Caco-2 (cell line): ENCODE results near the gene KRTAP29-1. TPM values are rescaled to one million over a fixed set of nuclear protein-coding genes. Genes with fewer than 3 reads are reported as not detected.
"Not testable (repeated sequence)": the region's sequence is repeated elsewhere in the genome, so short reads cannot be mapped to it uniquely, and the experiment has no call there.

ENCODE experiments used
- Bru-seq: library from RNA; stranded (reverse); fragments of 400-500 nt; gene quantifications from one replicate; lab custom pipeline; 2021; lab: Mats Ljungman, UMichigan
- BruChase-seq, 2 experiments: library from RNA; stranded (reverse); fragments of 400-500 nt; gene quantifications; one replicate each; lab custom pipeline; 2021; lab: Mats Ljungman, UMichigan
- BruUV-seq: library from RNA; stranded (reverse); fragments of 400-500 nt; replicated peaks from 2 replicates; lab custom pipeline; 2021; lab: Mats Ljungman, UMichigan
- CTCF ChIA-PET: fragments of 300-600 bp; sonication (Branson Sonifier 250); formaldehyde crosslinking; loops from one replicate; lab custom pipeline; 2022; ENCODE audit warnings: antibody characterized with exemption; lab: Charles Lee
- POLR2A ChIA-PET: fragments of 300-600 bp; sonication (Branson Sonifier 250); formaldehyde crosslinking; loops from one replicate; lab custom pipeline; 2022; ENCODE audit warnings: antibody characterized with exemption; lab: Charles Lee
- DNase-seq, 2 experiments: peaks; one replicate each; pipeline versions ENCODE4 v3.0.0 to v3.0.0-alpha.2; 2020 to 2022
- H3K27me3 ChIP-seq: replicated peaks from 2 replicates; pipeline ENCODE4 v1.6.0; 2011; ENCODE audit warnings: low read length; ENCODE audit not compliant: control insufficient read depth, insufficient read depth
- H3K36me3 ChIP-seq: 2 replicates; pipeline ENCODE4 v1.5.1; 2011; ENCODE audit warnings: low read length; ENCODE audit not compliant: control insufficient read depth, insufficient read depth
- H3K4me1 ChIP-seq: fragments of 250-450 bp; sonication (Bioruptor Pico); 2 replicates; pipeline ENCODE4 v1.5.1; 2020; ENCODE audit warnings: mild to moderate bottlenecking
- H3K4me3 ChIP-seq: 2 replicates; pipeline ENCODE4 v1.5.1; 2011; ENCODE audit warnings: low read depth, mild to moderate bottlenecking, control low read depth, low read length
- H3K9me3 ChIP-seq: fragments of 250-450 bp; sonication (Bioruptor Pico); 2 replicates; pipeline ENCODE4 v1.5.1; 2020; ENCODE audit warnings: mild to moderate bottlenecking, moderate library complexity
- H3K27ac Mint-ChIP-seq: one replicate; pipeline ENCODE4 v1.8.0; 2022; ENCODE audit warnings: mixed read lengths; ENCODE audit not compliant: unreplicated experiment
- H3K27me3 Mint-ChIP-seq: one replicate; pipeline ENCODE4 v1.8.0; 2022; ENCODE audit warnings: mixed read lengths; ENCODE audit not compliant: insufficient read depth, unreplicated experiment
- H3K36me3 Mint-ChIP-seq: one replicate; pipeline ENCODE4 v1.8.0; 2022; ENCODE audit warnings: mild to moderate bottlenecking, mixed read lengths; ENCODE audit not compliant: insufficient read depth, unreplicated experiment
- H3K4me1 Mint-ChIP-seq: one replicate; pipeline ENCODE4 v1.8.0; 2022; ENCODE audit warnings: low read depth, mixed read lengths; ENCODE audit not compliant: unreplicated experiment
- H3K4me3 Mint-ChIP-seq: one replicate; pipeline ENCODE4 v1.8.0; 2022; ENCODE audit warnings: mild to moderate bottlenecking, moderate library complexity, mixed read lengths; ENCODE audit not compliant: unreplicated experiment
- H3K9me3 Mint-ChIP-seq: one replicate; pipeline ENCODE4 v1.8.0; 2022; ENCODE audit warnings: mixed read lengths; ENCODE audit not compliant: unreplicated experiment
- CTCF ChIP-seq, 2 experiments: fragments of 200-600 bp in 1 of 2; IDR thresholded peaks; 1 replicate in 1 of 2; 2 replicates in 1 of 2; pipeline versions ENCODE4 v1.5.1 to v1.8.0; 2011 to 2022; ENCODE audit warnings: antibody characterized with exemption in 1 of 2, control low read depth in 1 of 2, inconsistent platforms in 1 of 2, low read depth in 1 of 2, low read length in 1 of 2, mild to moderate bottlenecking in 1 of 2, moderate library complexity in 1 of 2; ENCODE audit not compliant: insufficient read depth in 1 of 2, severe bottlenecking in 1 of 2, unreplicated experiment in 1 of 2
- intact Hi-C: fragments of 100-400 bp; cut with micrococcal nuclease; formaldehyde crosslinking; loops from one replicate; pipeline ENCODE4 v1.10.0; 2022; ENCODE audit not compliant: unreplicated experiment
- long read RNA-seq: library from polyadenylated mRNA; stranded (forward); transcript quantifications from one replicate; pipeline ENCODE4 v2.0.0, GENCODE V29; 2022
- total RNA-seq: library from RNA; stranded (reverse); gene quantifications from 2 replicates; pipeline ENCODE4 v1.2.3, GENCODE V29; 2022

KRTAP29-1 gene
- total RNA-seq = not detected in 2 replicates
- not detected for Bru-seq, nascent RNA
- BruChase-seq, experiment 1, labeled RNA remaining after a 2-hour chase = not detected
- BruChase-seq, experiment 2, labeled RNA remaining after a 6-hour chase = not detected
- long read RNA-seq = 0 reads

GRCh38 chr17:41301916-41302901 lies at the start of gene KRTAP29-1:
Gene KRTAP29-1 (minus strand): TSS chr17:41302851. CDS start chr17:41302851, 0 bp downstream.
- intact Hi-C loops = no loop called here
- DNase-seq = no peak
- CTCF ChIA-PET = no interaction called here

GRCh38 chr17:41351177-41351576 lies 48.5 kb upstream of the KRTAP29-1 start:
- no peaks in the 10 kb centered on the region for H3K4me1 ChIP-seq
- H3K4me1 Mint-ChIP-seq = no peaks in the 10 kb centered on the region
- H3K9me3 ChIP-seq = no peaks in the 10 kb centered on the region
- no peak for TF ChIP-seq CTCF (IDR thresholded peaks at IDR 0.05; ENCODE audit: insufficient read depth in 1 of 2, low read depth in 1 of 2, low read length in 1 of 2, severe bottlenecking in 1 of 2, unreplicated experiment in 1 of 2)
- ChIA-PET POLR2A (no interaction called here), CTCF (interaction anchor here (0.6 to 0.7 kb wide), 2 partner anchors 20 to 198 kb away, joined by 3 to 6 read pairs; no protein-coding TSS in a partner anchor)
- no peak overlapping the region for H3K4me3 ChIP-seq
- H3K27ac Mint-ChIP-seq = no peak overlapping the region
- H3K9me3 Mint-ChIP-seq = peaks cover 9% of the 10 kb centered on the region
- no TSS peak for BruUV-seq
- no peaks in the 10 kb centered on the region for H3K27me3 ChIP-seq
- H3K36me3 Mint-ChIP-seq = no peaks in the 10 kb centered on the region
- no peaks in the 10 kb centered on the region for H3K27me3 Mint-ChIP-seq
- H3K4me3 Mint-ChIP-seq = no peak overlapping the region
- DNase-seq = no peak
- H3K36me3 ChIP-seq = no peaks in the 10 kb centered on the region
- intact Hi-C loops = loop anchor here (10.0 kb wide), 1 partner anchor 64 kb away; no protein-coding TSS in a partner anchor

More at GRCh38 chr17:41301916-41302901, at the start of gene KRTAP29-1:
- Histone ChIP-seq H3K36me3 (no peaks in the 10 kb centered on the region), H3K4me3 (no peak within 1 kb of the TSS), H3K9me3 (no peaks in the 10 kb centered on the region; the same call in 1 of the 2 replicates), H3K27me3 (no peaks in the 10 kb centered on the region), H3K4me1 (no peaks in the 10 kb centered on the region)
- H3K9me3 Mint-ChIP-seq = no peaks in the 10 kb centered on the region
- no TSS peak for BruUV-seq
- no peaks in the 10 kb centered on the region for H3K27me3 Mint-ChIP-seq
- POLR2A ChIA-PET = no interaction called here
- no peak for TF ChIP-seq CTCF (IDR thresholded peaks at IDR 0.05; ENCODE audit: insufficient read depth in 1 of 2, low read depth in 1 of 2, low read length in 1 of 2, severe bottlenecking in 1 of 2, unreplicated experiment in 1 of 2)
- no peaks in the 10 kb centered on the region for H3K4me1 Mint-ChIP-seq
- H3K36me3 Mint-ChIP-seq = no peaks in the 10 kb centered on the region
- H3K27ac Mint-ChIP-seq = no peak within 1 kb of the TSS
- no peak within 1 kb of the TSS for H3K4me3 Mint-ChIP-seq

- H3K4me3 Mint-ChIP-seq, H3K4me1 ChIP-seq, BruUV-seq, H3K4me3 ChIP-seq, H3K27ac Mint-ChIP-seq, POLR2A ChIA-PET, H3K27me3 ChIP-seq, H3K36me3 Mint-ChIP-seq, H3K27me3 Mint-ChIP-seq, DNase-seq, H3K36me3 ChIP-seq, H3K4me1 Mint-ChIP-seq, H3K9me3 ChIP-seq, H3K9me3 Mint-ChIP-seq: not testable (repeated sequence)
- CTCF ChIA-PET = interaction anchor here (0.5 to 0.7 kb wide), 2 partner anchors 65 to 199 kb away, joined by 3 to 6 read pairs; no protein-coding TSS in a partner anchor
- intact Hi-C loops = loop anchor here (10.0 kb wide), 1 partner anchor 64 kb away; no protein-coding TSS in a partner anchor
These were observed 47.8 kb upstream of the KRTAP29-1 start, which contains the start of gene KRT33A for GRCh38 chr17:41350381-41350878. Gene KRT33A (minus strand): TSS chr17:41350828. CDS start chr17:41350767, 61 bp downstream.
